K562 (cell line): ENCODE data around the gene ANKMY1. TPM values are rescaled to one million over a fixed set of nuclear protein-coding genes. Genes with fewer than 3 reads are reported as not detected.

ENCODE experiments used
- ATAC-seq: fragments of 200-7000 bp; cut with Tn5 transposase; 3 replicates; pipeline ENCODE4 v1.9.1; 2020; ENCODE audit warnings: moderate library complexity
- BruUV-seq: library from RNA; stranded (reverse); fragments of 400-500 nt; replicated peaks from 2 replicates; lab custom pipeline; 2021; lab: Mats Ljungman, UMichigan
- CTCF ChIA-PET: fragments of 300-600 bp; formaldehyde crosslinking; extraction: SDS; loops from one replicate; lab custom pipeline; 2021; ENCODE audit warnings: low intra/inter-chr PET ratio; lab: Yijun Ruan, JAX
- POLR2A ChIA-PET: fragments of 300-600, 350-650 bp; sonication (Branson Sonifier 250); formaldehyde crosslinking; extraction: SDS; loops from one replicate; lab custom pipeline; 2021; ENCODE audit warnings: antibody characterized with exemption, inconsistent platforms; lab: Yijun Ruan, JAX
- DNase-seq, 4 experiments: peaks; one replicate each; pipeline versions ENCODE4 v3.0.0 to v3.0.0-alpha.2; 2011 to 2018; ENCODE audit warnings: low spot score in 3 of 4, mixed read lengths in 3 of 4; ENCODE audit errors: extremely low read depth in 1 of 4
- FAIRE-seq: peaks from 2 replicates; lab custom pipeline; 2011; peaks lifted over from hg19 to GRCh38; lab: Jason Lieb, UNC
- H2AFZ ChIP-seq: 2 replicates; pipeline ENCODE4 v1.6.0; 2011; ENCODE audit warnings: low read depth, low read length, control low read depth, inconsistent platforms
- H3K27ac ChIP-seq: fragments of 200-600 bp; 3 replicates; pipeline ENCODE4 v1.8.0; 2011; ENCODE audit warnings: low read depth, mild to moderate bottlenecking, control low read depth, inconsistent platforms, low read length, moderate library complexity, mixed read lengths; ENCODE audit errors: extremely low read depth
- H3K27me3 ChIP-seq, 2 experiments: fragments of 300-600 bp in 1 of 2; 2 replicates in 1 of 2; 3 replicates in 1 of 2; pipeline versions ENCODE4 v1.6.0 to v1.8.0; 2011; ENCODE audit warnings: inconsistent platforms in 2 of 2, low read length in 2 of 2, mild to moderate bottlenecking in 1 of 2, mixed read lengths in 1 of 2, moderate library complexity in 1 of 2; ENCODE audit not compliant: control insufficient read depth in 2 of 2, insufficient read depth in 2 of 2
- H3K36me3 ChIP-seq: fragments of 300-600 bp; 3 replicates; pipeline ENCODE4 v1.8.0; 2011; ENCODE audit warnings: mild to moderate bottlenecking, low read length, inconsistent platforms; ENCODE audit not compliant: control insufficient read depth, insufficient read depth
- H3K4me1 ChIP-seq, 2 experiments: fragments of 200-600 bp in 1 of 2; replicated peaks in 1 of 2; 2 replicates in 1 of 2; 3 replicates in 1 of 2; pipeline versions ENCODE4 v1.5.1 to v1.8.0; 2011; ENCODE audit warnings: inconsistent platforms in 2 of 2, low read length in 2 of 2, mild to moderate bottlenecking in 1 of 2, mixed read lengths in 1 of 2, moderate library complexity in 1 of 2; ENCODE audit not compliant: control insufficient read depth in 2 of 2, insufficient read depth in 2 of 2
- H3K4me2 ChIP-seq: 2 replicates; pipeline ENCODE4 v1.6.1; 2011; ENCODE audit warnings: low read length, control low read depth, inconsistent platforms, mixed read lengths; ENCODE audit not compliant: insufficient read depth
- H3K4me3 ChIP-seq: fragments of 200-600 bp; sonication (generic), shearing (Covaris generic); 2 replicates; pipeline ENCODE4 v1.5.1; 2016; ENCODE audit warnings: control low read depth, inconsistent platforms
- H3K79me2 ChIP-seq: fragments of 200-600 bp; 3 replicates; pipeline ENCODE4 v1.8.0; 2011; ENCODE audit warnings: low read length, inconsistent platforms; ENCODE audit not compliant: control insufficient read depth, insufficient read depth
- H3K9ac ChIP-seq, 2 experiments: 2 replicates each; pipeline versions ENCODE4 v1.6.0 to v1.6.1; 2011; ENCODE audit warnings: low read depth in 2 of 2, low read length in 2 of 2, control low read depth in 1 of 2, inconsistent platforms in 1 of 2, mild to moderate bottlenecking in 1 of 2, mixed read lengths in 1 of 2; ENCODE audit not compliant: insufficient read depth in 1 of 2
- H3K9me1 ChIP-seq: one replicate; pipeline ENCODE4 v1.6.0; 2011; ENCODE audit warnings: inconsistent platforms, mild to moderate bottlenecking, low read length, moderate library complexity; ENCODE audit not compliant: control insufficient read depth, insufficient read depth
- H3K9me3 ChIP-seq: replicated peaks from 2 replicates; pipeline ENCODE4 v1.5.1; 2011; ENCODE audit warnings: low read depth, low read length, inconsistent platforms; ENCODE audit not compliant: control insufficient read depth, insufficient read depth
- H4K20me1 ChIP-seq: replicated peaks from 2 replicates; pipeline ENCODE4 v1.6.1; 2011; ENCODE audit warnings: low read length, inconsistent platforms, mixed read lengths; ENCODE audit not compliant: control insufficient read depth, insufficient read depth
- MAX ChIP-seq: sonication (generic); formaldehyde crosslinking; IDR thresholded peaks from 2 replicates; pipeline ENCODE4 v1.9.0; 2022; ENCODE audit warnings: mild to moderate bottlenecking, missing genetic modification reagents
- RHOXF2B ChIP-seq: fragments of 250-450 bp; sonication (Bioruptor Pico); conservative IDR thresholded peaks from 2 replicates; pipeline ENCODE4 v1.5.1; 2021
- WGBS: fragments of 100-300 bp; shearing (Covaris generic); methylation state at CpG from one replicate; pipeline ENCODE4 v1.1.6; 2016; ENCODE audit warnings: low coverage, mixed read lengths; ENCODE audit not compliant: insufficient coverage; ENCODE audit errors: missing lambda C conversion rate; 5-methylcytosine and 5-hydroxymethylcytosine counted together
- in situ Hi-C: fragments of 300-500 bp; cut with MboI; formaldehyde crosslinking; loops from 4 replicates; pipeline ENCODE4 v1.15.0; 2018; ENCODE audit warnings: inconsistent platforms, mixed read lengths
- intact Hi-C: fragments of 100-400 bp; cut with micrococcal nuclease; formaldehyde crosslinking; loops from 2 replicates; pipeline ENCODE4 v1.14.2; 2022
- polyA plus RNA-seq, 8 experiments: library from polyadenylated mRNA; depleted of rRNA in 4 of 8; stranded (reverse) in 5 of 8; unstranded in 3 of 8; fragments of >200 nt; fragmentation: Nextera tagmentation in 2 of 8; fragmentation: Illumina TruSeq in 1 of 8; extraction: Ambion mirVana in 2 of 8; extraction: Trizol in 1 of 8; gene quantifications; 2 replicates each; pipeline versions ENCODE4 v1.2.1 to v1.2.3, GENCODE V29; 2011 to 2014; ENCODE audit warnings: inconsistent platforms in 1 of 8, missing spikeins in 1 of 8
- total RNA-seq, 7 experiments: library from RNA; depleted of rRNA in 6 of 7; stranded (reverse); fragments of >200 nt in 6 of 7; fragmentation: Illumina TruSeq in 2 of 7; extraction: Trizol in 2 of 7; gene quantifications; 2 replicates each; pipeline versions ENCODE4 v1.2.1 to v1.2.3, GENCODE V29; 2011 to 2021; ENCODE audit warnings: low replicate concordance in 1 of 7
- TF ChIP-seq, protein P1 (sequence below), 3 experiments: fragments of 200-800 bp in 1 of 3; sonication (Bioruptor generic) in 1 of 3; sonication (generic) in 1 of 3; formaldehyde crosslinking in 1 of 3; IDR thresholded peaks; 2 replicates each; pipeline versions ENCODE4 v1.6.1 to v1.8.0; 2016 to 2022; ENCODE audit warnings: mild to moderate bottlenecking in 2 of 3, missing compliant biosample characterization in 2 of 3, missing genetic modification characterization in 2 of 3, missing genetic modification reagents in 1 of 3

Gene ANKMY1
- total and polyA plus RNA-seq, 9 of the 15 experiments (the other 6 are each of a cell fraction or from before 2014, with no cell fraction given) = 0.75 to 15.1 (median 11.7) TPM

GRCh38 chr2:240463866-240464481, 93.8 kb downstream of the ANKMY1 start:
- Histone ChIP-seq H3K36me3 (no peaks in the 10 kb centered on the region), H3K27me3 (no peaks in the 10 kb centered on the region; a peak in 1 of 5 replicates), H3K4me2 (no peak overlapping the region), H3K79me2 (no peaks in the 10 kb centered on the region), H2AFZ (no peak overlapping the region), H3K9me1 (no peaks in the 10 kb centered on the region), H3K27ac (no peak overlapping the region), H3K9me3 (no peaks in the 10 kb centered on the region), H4K20me1 (no peaks in the 10 kb centered on the region), H3K9ac (no peak overlapping the region), H3K4me3 (no peak overlapping the region), H3K4me1 (peaks cover 0 to 17% of the 10 kb centered on the region in 2 experiments; a peak in 1 of 5 replicates)
- in situ Hi-C loops (no loop called here), intact Hi-C loops (no loop called here)
- DNase-seq (no peak), FAIRE-seq (no peak), ATAC-seq (no peak)
- TF ChIP-seq MAX (CRISPR knock-in tag) (peak; percentile 35; the same call in 1 of the 2 replicates), RHOXF2B (CRISPR knock-in tag) (no peak)
- TF ChIP-seq, protein P1, sequence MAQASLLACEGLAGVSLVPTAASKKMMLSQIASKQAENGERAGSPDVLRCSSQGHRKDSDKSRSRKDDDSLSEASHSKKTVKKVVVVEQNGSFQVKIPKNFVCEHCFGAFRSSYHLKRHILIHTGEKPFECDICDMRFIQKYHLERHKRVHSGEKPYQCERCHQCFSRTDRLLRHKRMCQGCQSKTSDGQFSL (CRISPR knock-in tag; IDR thresholded peaks at IDR 0.05) = 0 out of 2 replicates have a peak, but pooled peaks have one; percentile 21
- TF ChIP-seq, protein P1 (tag; IDR thresholded peaks at IDR 0.05) = no peak
- ChIA-PET CTCF (no interaction called here), POLR2A (no interaction called here)
- no TSS peak for BruUV-seq
- 87% methylated on average over 16 of the region's 21 CpGs for WGBS
